ENCODE results near the gene P3H2. TPM values are rescaled to one million over a fixed set of nuclear protein-coding genes. Genes with fewer than 3 reads are reported as not detected.

The P3H2 gene
- total and polyA plus RNA-seq, 8 donors: 1.4 to 46.1 (median 20.3) TPM

GRCh38 chr3:190070622-190071347, 49.9 kb downstream of the P3H2 start:
- 47 to 58% (median 47%) methylated on average over 5 of the region's 5 CpGs for WGBS, 5 donors
- H3K27me3 ChIP-seq: no peaks in the 10 kb centered on the region
- no peaks in the 10 kb centered on the region for H3K36me3 ChIP-seq
- intact Hi-C loops (cut with DNase I; ENCODE audit: low total_unique reads): no loop called here
- no peak overlapping the region for H3K4me3 ChIP-seq
- H3K27ac ChIP-seq: no peak overlapping the region
- H3K9me3 ChIP-seq: no peaks in the 10 kb centered on the region
- DNase-seq: no peak
- H3K4me1 ChIP-seq: peaks cover 0 to 14% (median 4%) of the 10 kb centered on the region in 4 donors
- TF ChIP-seq, protein P1, sequence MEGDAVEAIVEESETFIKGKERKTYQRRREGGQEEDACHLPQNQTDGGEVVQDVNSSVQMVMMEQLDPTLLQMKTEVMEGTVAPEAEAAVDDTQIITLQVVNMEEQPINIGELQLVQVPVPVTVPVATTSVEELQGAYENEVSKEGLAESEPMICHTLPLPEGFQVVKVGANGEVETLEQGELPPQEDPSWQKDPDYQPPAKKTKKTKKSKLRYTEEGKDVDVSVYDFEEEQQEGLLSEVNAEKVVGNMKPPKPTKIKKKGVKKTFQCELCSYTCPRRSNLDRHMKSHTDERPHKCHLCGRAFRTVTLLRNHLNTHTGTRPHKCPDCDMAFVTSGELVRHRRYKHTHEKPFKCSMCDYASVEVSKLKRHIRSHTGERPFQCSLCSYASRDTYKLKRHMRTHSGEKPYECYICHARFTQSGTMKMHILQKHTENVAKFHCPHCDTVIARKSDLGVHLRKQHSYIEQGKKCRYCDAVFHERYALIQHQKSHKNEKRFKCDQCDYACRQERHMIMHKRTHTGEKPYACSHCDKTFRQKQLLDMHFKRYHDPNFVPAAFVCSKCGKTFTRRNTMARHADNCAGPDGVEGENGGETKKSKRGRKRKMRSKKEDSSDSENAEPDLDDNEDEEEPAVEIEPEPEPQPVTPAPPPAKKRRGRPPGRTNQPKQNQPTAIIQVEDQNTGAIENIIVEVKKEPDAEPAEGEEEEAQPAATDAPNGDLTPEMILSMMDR (IDR thresholded peaks at IDR 0.05): no peak
- TF ChIP-seq POLR2A (IDR thresholded peaks at IDR 0.05) (no peak), POLR2AphosphoS5 (IDR thresholded peaks at IDR 0.05) (no peak), EP300 (IDR thresholded peaks at IDR 0.05) (no peak)

DNA sequence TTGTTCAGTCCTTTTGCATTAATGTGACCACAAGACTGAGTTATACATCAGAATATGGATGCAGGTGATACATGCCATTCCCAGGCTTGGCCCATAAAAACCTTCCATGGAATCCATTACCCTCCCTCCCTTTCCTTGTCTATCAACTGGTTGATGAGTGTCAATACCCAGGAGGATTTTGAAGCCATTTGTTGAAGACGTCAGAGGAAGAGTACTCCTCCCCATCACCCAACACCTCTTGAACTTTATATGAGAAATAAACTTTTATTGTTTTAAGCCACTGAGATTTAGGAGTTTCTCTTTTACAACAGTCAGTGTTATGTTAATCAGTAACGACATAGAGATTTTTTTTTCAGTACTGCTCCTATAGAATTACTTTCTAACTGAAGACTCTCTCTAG, 55.5 kb downstream of the P3H2 start:
- Histone ChIP-seq H3K36me3 (no peaks in the 10 kb centered on the region), H3K4me1 (peaks cover 7 to 17% (median 13%) of the 10 kb centered on the region in 4 donors), H3K9me3 (no peaks in the 10 kb centered on the region), H3K27ac (no peak overlapping the region), H3K4me3 (no peak overlapping the region), H3K27me3 (no peaks in the 10 kb centered on the region)
- DNase-seq: no peak
- no peak for TF ChIP-seq POLR2A (IDR thresholded peaks at IDR 0.05)
- TF ChIP-seq POLR2AphosphoS5 (IDR thresholded peaks at IDR 0.05): no peak
- TF ChIP-seq, protein P1 (IDR thresholded peaks at IDR 0.05): no peak
- TF ChIP-seq EP300 (IDR thresholded peaks at IDR 0.05): no peak
- 83 to 97% (median 95%) methylated on average over 2 of the region's 2 CpGs for WGBS, 5 donors
- intact Hi-C loops (cut with DNase I; ENCODE audit: low total_unique reads): no loop called here

DNA sequence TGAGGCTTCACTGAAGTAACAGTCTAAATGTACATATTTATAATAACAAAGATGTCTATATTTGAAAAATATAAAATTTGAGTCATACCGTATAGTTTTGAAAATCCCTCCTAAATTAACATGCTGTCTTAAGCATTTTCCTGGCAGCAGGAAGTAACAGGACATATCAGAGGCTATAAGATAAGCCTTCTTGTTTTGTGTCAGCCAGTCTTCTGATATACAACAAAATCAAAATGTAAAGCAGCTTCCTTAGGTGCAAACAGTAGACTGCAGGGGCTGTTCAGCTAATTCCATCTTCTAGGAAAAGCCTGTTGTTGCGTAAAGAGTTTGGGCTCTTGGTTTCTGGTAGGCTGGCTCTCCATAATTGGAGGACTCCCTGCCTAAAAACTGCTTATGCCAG, 56.0 kb downstream of the P3H2 start:
- H3K4me3 ChIP-seq: no peak overlapping the region
- H3K27me3 ChIP-seq: no peaks in the 10 kb centered on the region
- DNase-seq: no peak
- intact Hi-C loops (cut with DNase I; ENCODE audit: low total_unique reads): no loop called here
- TF ChIP-seq, protein P1 (IDR thresholded peaks at IDR 0.05): no peak
- TF ChIP-seq POLR2A (IDR thresholded peaks at IDR 0.05): no peak
- no peak for TF ChIP-seq POLR2AphosphoS5 (IDR thresholded peaks at IDR 0.05)
- TF ChIP-seq EP300 (IDR thresholded peaks at IDR 0.05): no peak
- H3K4me1 ChIP-seq: peaks cover 7 to 17% (median 13%) of the 10 kb centered on the region in 4 donors
- H3K27ac ChIP-seq: no peak overlapping the region
- WGBS, 5 donors: 80 to 88% (median 82%) methylated on average over 2 of the region's 2 CpGs
- no peaks in the 10 kb centered on the region for H3K36me3 ChIP-seq
- H3K9me3 ChIP-seq: no peaks in the 10 kb centered on the region

- no peaks in the 10 kb centered on the region for H3K27me3 ChIP-seq
- WGBS, 5 donors: 22 to 36% (median 26%) methylated on average over 3 of the region's 3 CpGs
These were observed 56.6 kb downstream of the P3H2 start for GRCh38 chr3:190064112-190064511.

More at GRCh38 chr3:190064112-190064511, 56.6 kb downstream of the P3H2 start:
- intact Hi-C loops (cut with DNase I; ENCODE audit: low total_unique reads): no loop called here
- TF ChIP-seq, protein P1 (IDR thresholded peaks at IDR 0.05): no peak
- TF ChIP-seq POLR2AphosphoS5 (IDR thresholded peaks at IDR 0.05) (peak in 1 of 3 donors; percentile 75), POLR2A (IDR thresholded peaks at IDR 0.05) (no peak)
- H3K4me3 ChIP-seq: no peak overlapping the region
- H3K36me3 ChIP-seq: no peaks in the 10 kb centered on the region
- H3K9me3 ChIP-seq: no peaks in the 10 kb centered on the region
- H3K27ac ChIP-seq: no peak overlapping the region
- H3K4me1 ChIP-seq: peaks cover 7 to 17% (median 13%) of the 10 kb centered on the region in 4 donors
- peak; percentile 25 to 34 for DNase-seq

Data from stomach (tissue), 9 donors.